Tibial artery (tissue), 4 donors: Measurements from ENCODE around the gene TP53RK.
A peak's percentile ranks its signal among the peaks of the same experiment; 100 is the strongest.

ENCODE experiments used
- DNase-seq, 2 donors: peaks; one replicate each; pipeline ENCODE4 v3.0.0-alpha.2; 2019
- H3K27ac ChIP-seq, 2 donors: fragments of 200-600 bp; sonication (generic) in 1 of 2; 1 replicate in 1 of 2; 2 replicates in 1 of 2; pipeline ENCODE4 v1.5.1; 2018 to 2019; ENCODE audit warnings: mild to moderate bottlenecking in 1 of 2
- H3K27me3 ChIP-seq, 2 donors: fragments of 200-600 bp; sonication (generic) in 1 of 2; one replicate each; pipeline versions ENCODE4 v1.5.1 to v1.6.0; 2016 to 2019
- H3K36me3 ChIP-seq, 3 donors: fragments of 200-600 bp; sonication (generic) in 2 of 3; one replicate each; pipeline ENCODE4 v1.5.1; 2016 to 2019; ENCODE audit warnings: mild to moderate bottlenecking in 2 of 3
- H3K4me1 ChIP-seq, 4 donors: fragments of 200-600 bp; sonication (generic) in 2 of 4; 1 replicate in 3 of 4; 2 replicates in 1 of 4; pipeline ENCODE4 v1.5.1; 2016 to 2019
- H3K4me3 ChIP-seq, 2 donors: fragments of 200-600 bp; sonication (generic) in 1 of 2; 1 replicate in 1 of 2; 2 replicates in 1 of 2; pipeline ENCODE4 v1.5.1; 2018 to 2019; ENCODE audit warnings: mild to moderate bottlenecking in 2 of 2
- H3K9me3 ChIP-seq, 3 donors: fragments of 200-600 bp; sonication (generic) in 1 of 3; one replicate each; pipeline ENCODE4 v1.5.1; 2016 to 2019
- intact Hi-C: fragments of 100-400 bp; cut with DNase I; formaldehyde crosslinking; loops from one replicate; pipeline ENCODE4 v1.15.0; 2023; ENCODE audit warnings: low total_unique reads
- TF ChIP-seq, protein P1 (sequence below), 2 experiments: fragments of 200-600 bp in 1 of 2; fragments of 450-650 bp in 1 of 2; IDR thresholded peaks; one replicate each; pipeline ENCODE4 v1.5.1; 2017 to 2019; ENCODE audit warnings: antibody characterized with exemption in 2 of 2, mild to moderate bottlenecking in 1 of 2, moderate library complexity in 1 of 2

Gene TP53RK

DNA sequence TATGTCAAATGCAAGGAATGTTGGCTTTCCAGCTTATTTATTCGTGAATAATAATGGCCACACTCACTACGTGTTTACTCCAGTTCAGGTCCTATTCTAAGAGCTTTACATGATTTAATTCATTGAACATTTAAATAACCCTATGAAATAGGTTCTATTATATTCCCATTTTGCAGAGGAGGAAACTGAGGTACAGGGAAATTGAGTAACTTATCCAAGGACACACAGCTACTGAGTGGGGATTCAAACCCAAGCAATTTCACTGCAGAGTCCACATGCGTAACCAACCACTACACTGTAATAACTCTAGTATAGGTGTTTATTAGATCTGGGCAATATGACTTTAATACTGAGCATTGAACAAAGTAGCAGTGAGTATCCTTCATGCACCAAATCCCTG, 25.7 kb downstream of the TP53RK start:
- Histone ChIP-seq H3K9me3 (peaks cover 0 to 10% (median 0%) of the 10 kb centered on the region in 3 donors), H3K36me3 (no peaks in the 10 kb centered on the region), H3K4me3 (no peak overlapping the region), H3K27me3 (no peaks in the 10 kb centered on the region), H3K4me1 (no peaks in the 10 kb centered on the region), H3K27ac (no peak overlapping the region)
- intact Hi-C loops, result no loop called here
- TF ChIP-seq, protein P1, sequence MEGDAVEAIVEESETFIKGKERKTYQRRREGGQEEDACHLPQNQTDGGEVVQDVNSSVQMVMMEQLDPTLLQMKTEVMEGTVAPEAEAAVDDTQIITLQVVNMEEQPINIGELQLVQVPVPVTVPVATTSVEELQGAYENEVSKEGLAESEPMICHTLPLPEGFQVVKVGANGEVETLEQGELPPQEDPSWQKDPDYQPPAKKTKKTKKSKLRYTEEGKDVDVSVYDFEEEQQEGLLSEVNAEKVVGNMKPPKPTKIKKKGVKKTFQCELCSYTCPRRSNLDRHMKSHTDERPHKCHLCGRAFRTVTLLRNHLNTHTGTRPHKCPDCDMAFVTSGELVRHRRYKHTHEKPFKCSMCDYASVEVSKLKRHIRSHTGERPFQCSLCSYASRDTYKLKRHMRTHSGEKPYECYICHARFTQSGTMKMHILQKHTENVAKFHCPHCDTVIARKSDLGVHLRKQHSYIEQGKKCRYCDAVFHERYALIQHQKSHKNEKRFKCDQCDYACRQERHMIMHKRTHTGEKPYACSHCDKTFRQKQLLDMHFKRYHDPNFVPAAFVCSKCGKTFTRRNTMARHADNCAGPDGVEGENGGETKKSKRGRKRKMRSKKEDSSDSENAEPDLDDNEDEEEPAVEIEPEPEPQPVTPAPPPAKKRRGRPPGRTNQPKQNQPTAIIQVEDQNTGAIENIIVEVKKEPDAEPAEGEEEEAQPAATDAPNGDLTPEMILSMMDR (IDR thresholded peaks at IDR 0.05), result no peak
- DNase-seq, result no peak

DNA sequence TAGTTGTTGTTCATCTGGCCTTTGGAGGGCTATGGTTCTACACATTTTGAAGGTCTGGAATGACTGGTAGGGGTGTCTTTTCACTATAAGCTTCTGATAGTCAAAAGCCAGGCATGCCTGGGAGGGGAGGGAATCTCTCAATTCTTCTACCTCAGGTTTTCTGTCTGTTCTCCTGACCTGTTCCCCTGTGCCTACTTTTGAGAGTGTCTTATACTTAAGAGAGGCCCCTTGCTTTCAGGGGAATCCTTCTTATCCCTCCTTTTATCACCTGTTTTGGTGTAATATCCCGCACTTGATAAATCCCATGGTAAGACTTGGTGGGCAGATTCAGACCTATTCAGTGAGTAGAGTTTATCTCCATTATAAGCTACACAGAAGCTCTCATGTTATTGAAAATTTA, 27.6 kb downstream of the TP53RK start:
- intact Hi-C loops, result no loop called here
- DNase-seq, result no peak
- Histone ChIP-seq H3K4me3 (no peak overlapping the region), H3K27ac (no peak overlapping the region), H3K9me3 (peaks cover 0 to 13% (median 0%) of the 10 kb centered on the region in 3 donors), H3K27me3 (no peaks in the 10 kb centered on the region), H3K36me3 (no peaks in the 10 kb centered on the region), H3K4me1 (no peaks in the 10 kb centered on the region)
- TF ChIP-seq, protein P1 (IDR thresholded peaks at IDR 0.05), result no peak

DNA sequence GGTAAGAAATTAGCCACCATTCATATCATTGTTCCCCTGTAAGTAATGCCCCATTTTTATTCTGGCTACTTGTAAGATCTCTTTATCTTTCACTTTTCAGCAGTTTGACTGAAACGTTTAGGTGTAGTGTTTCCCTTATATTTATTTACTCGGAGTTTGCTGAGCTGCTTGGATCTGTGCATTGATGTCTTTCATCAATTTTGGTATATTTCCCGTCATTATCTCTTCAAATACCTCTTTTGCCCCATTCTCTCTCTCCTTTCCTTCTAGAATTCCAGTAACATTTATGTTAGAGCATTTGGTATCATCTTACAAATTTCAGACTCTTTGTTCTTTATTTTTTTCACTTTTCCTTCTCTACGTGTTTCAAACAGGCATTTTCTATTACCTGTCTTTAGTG, 28.8 kb downstream of the TP53RK start:
- intact Hi-C loops, result no loop called here
- H3K27me3 ChIP-seq, result no peaks in the 10 kb centered on the region
- TF ChIP-seq, protein P1 (IDR thresholded peaks at IDR 0.05), result no peak
- H3K4me3 ChIP-seq, result no peak overlapping the region
- H3K9me3 ChIP-seq, result peaks cover 0 to 13% (median 0%) of the 10 kb centered on the region in 3 donors
- DNase-seq, result no peak
- no peak overlapping the region for H3K27ac ChIP-seq
- H3K4me1 ChIP-seq, result no peaks in the 10 kb centered on the region
- H3K36me3 ChIP-seq, result no peaks in the 10 kb centered on the region

GRCh38 chr20:46657618-46658017, 31.6 kb downstream of the TP53RK start:
- Histone ChIP-seq H3K27me3 (peaks cover 0 to 7% of the 10 kb centered on the region in 2 donors), H3K4me1 (no peaks in the 10 kb centered on the region), H3K36me3 (no peaks in the 10 kb centered on the region), H3K27ac (no peak overlapping the region), H3K4me3 (no peak overlapping the region), H3K9me3 (peaks cover 0 to 13% (median 0%) of the 10 kb centered on the region in 3 donors)
- intact Hi-C loops, result no loop called here
- DNase-seq, result peak in 1 of 2 donors; percentile 21
- TF ChIP-seq, protein P1 (IDR thresholded peaks at IDR 0.05), result no peak

DNA sequence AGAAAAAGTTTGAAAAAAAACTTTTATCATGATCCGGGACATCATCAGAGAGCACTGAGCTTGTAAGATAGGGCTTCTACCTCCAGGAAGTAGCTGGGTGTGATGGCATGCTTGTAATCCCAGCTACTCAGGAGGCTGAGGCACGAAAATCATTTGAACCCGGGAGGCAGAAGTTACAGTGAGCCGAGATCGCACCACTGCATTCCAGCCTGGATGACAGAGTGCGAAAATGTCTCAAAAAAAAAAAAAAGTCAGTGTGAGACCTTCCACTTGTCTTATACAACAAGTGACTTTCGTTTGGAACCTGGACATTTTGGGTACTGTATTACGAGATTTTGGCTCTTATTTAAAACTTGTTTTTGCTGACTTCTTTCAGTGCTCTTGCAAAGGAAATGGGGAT, 32.1 kb downstream of the TP53RK start:
- Histone ChIP-seq H3K9me3 (peaks cover 0 to 13% (median 0%) of the 10 kb centered on the region in 3 donors), H3K4me3 (no peak overlapping the region), H3K27ac (no peak overlapping the region), H3K36me3 (no peaks in the 10 kb centered on the region), H3K27me3 (peaks cover 0 to 8% of the 10 kb centered on the region in 2 donors), H3K4me1 (no peaks in the 10 kb centered on the region)
- TF ChIP-seq, protein P1 (IDR thresholded peaks at IDR 0.05), result no peak
- intact Hi-C loops, result no loop called here
- no peak for DNase-seq

GRCh38 chr20:46652699-46653098, 36.5 kb downstream of the TP53RK start:
- Histone ChIP-seq H3K27ac (no peak overlapping the region), H3K4me1 (peaks cover 0 to 5% (median 0%) of the 10 kb centered on the region in 4 donors), H3K9me3 (peaks cover 0 to 3% (median 0%) of the 10 kb centered on the region in 3 donors), H3K4me3 (no peak overlapping the region), H3K27me3 (peaks cover 0 to 16% of the 10 kb centered on the region in 2 donors), H3K36me3 (no peaks in the 10 kb centered on the region)
- TF ChIP-seq, protein P1 (IDR thresholded peaks at IDR 0.05), result no peak
- intact Hi-C loops, result no loop called here
- no peak for DNase-seq
